Dendritic cell treated with granulocyte-macrophage colony-stimulating factor and Interleukin-4, amounts not matched to agents 40 ng/mL and 50 ng/mL, for 4 days (primary cell): Measurements from ENCODE around the gene PDAP1.
"Not testable (repeated sequence)": the region's sequence is repeated elsewhere in the genome, so short reads cannot be mapped to it uniquely, and the experiment has no call there.

Experiments
- H3K27ac Mint-ChIP-seq: one replicate; pipeline ENCODE4 v1.8.0; 2022; ENCODE audit warnings: mild to moderate bottlenecking, mixed read lengths
- H3K27me3 Mint-ChIP-seq: one replicate; pipeline ENCODE4 v1.8.0; 2022; ENCODE audit warnings: mild to moderate bottlenecking, mixed read lengths
- H3K36me3 Mint-ChIP-seq: one replicate; pipeline ENCODE4 v1.8.0; 2022; ENCODE audit warnings: low read depth, mixed read lengths
- H3K4me1 Mint-ChIP-seq: one replicate; pipeline ENCODE4 v1.8.0; 2022; ENCODE audit warnings: low read depth, mixed read lengths
- H3K4me3 Mint-ChIP-seq: one replicate; pipeline ENCODE4 v1.8.0; 2022; ENCODE audit warnings: mild to moderate bottlenecking, moderate library complexity, mixed read lengths
- H3K9me3 Mint-ChIP-seq: one replicate; pipeline ENCODE4 v1.8.0; 2022; ENCODE audit warnings: mixed read lengths
- intact Hi-C: fragments of 100-400 bp; cut with micrococcal nuclease; formaldehyde crosslinking; loops from one replicate; pipeline ENCODE4 v1.15.0; 2022

PDAP1 gene

GRCh38 chr7:99371376-99371920 is 36.9 kb downstream of the PDAP1 start:
- intact Hi-C loops: no loop called here
- H3K4me3 Mint-ChIP-seq: no peak overlapping the region
- H3K9me3 Mint-ChIP-seq: no peaks in the 10 kb centered on the region
- H3K27me3 Mint-ChIP-seq: no peaks in the 10 kb centered on the region
- peaks cover 59% of the 10 kb centered on the region for H3K4me1 Mint-ChIP-seq
- peak overlapping the region; percentile 84 for H3K27ac Mint-ChIP-seq
- peaks cover 48% of the 10 kb centered on the region for H3K36me3 Mint-ChIP-seq

DNA sequence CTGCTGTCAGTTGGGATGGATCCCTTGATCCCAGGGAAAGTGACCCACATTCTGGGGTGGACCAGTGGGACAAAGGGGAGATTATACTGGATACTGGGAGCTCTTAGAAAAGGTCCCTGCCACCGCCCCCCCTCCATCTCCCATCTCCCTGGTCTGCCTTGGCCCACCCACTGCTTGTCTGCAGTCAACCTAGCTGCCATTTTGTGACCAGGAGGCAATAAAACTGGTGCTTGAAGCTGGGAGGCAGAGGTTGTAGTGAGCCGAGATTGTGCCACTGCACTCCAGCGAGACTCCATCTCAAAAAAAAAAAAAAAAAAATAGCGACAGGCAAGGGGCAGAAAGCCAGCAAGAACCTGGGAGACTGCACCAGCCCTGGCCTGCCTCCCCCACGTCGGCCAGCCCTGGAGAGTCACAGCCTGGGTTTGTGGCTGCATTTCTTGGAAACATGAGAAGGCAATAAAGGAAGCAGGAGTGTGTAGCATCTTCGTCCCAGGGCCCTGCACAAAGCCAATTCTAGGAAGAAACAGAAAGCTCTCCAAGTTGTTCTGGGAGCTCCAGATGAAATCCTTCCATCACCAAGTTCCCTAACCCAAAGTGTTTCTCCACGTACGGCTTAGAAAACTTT is 38.5 kb downstream of the PDAP1 start:
- peak overlapping the region; percentile 84 for H3K27ac Mint-ChIP-seq
- H3K36me3 Mint-ChIP-seq: peaks cover 50% of the 10 kb centered on the region
- intact Hi-C loops: no loop called here
- peak overlapping the region; percentile 38 for H3K4me3 Mint-ChIP-seq
- H3K27me3 Mint-ChIP-seq: no peaks in the 10 kb centered on the region
- H3K4me1 Mint-ChIP-seq: peaks cover 61% of the 10 kb centered on the region
- no peaks in the 10 kb centered on the region for H3K9me3 Mint-ChIP-seq

GRCh38 chr7:99368750-99369389 is 39.5 kb downstream of the PDAP1 start:
- Mint-ChIP-seq H3K27ac (peak overlapping the region; percentile 84), H3K4me1 (peaks cover 60% of the 10 kb centered on the region), H3K27me3 (no peaks in the 10 kb centered on the region), H3K4me3 (no peak overlapping the region), H3K36me3 (peaks cover 53% of the 10 kb centered on the region), H3K9me3 (no peaks in the 10 kb centered on the region)
- intact Hi-C loops: no loop called here

GRCh38 chr7:99366646-99367045 is 41.8 kb downstream of the PDAP1 start:
- H3K4me3 Mint-ChIP-seq: no peak overlapping the region
- intact Hi-C loops: no loop called here
- no peak overlapping the region for H3K27ac Mint-ChIP-seq
- peaks cover 43% of the 10 kb centered on the region for H3K4me1 Mint-ChIP-seq
- no peaks in the 10 kb centered on the region for H3K9me3 Mint-ChIP-seq
- H3K27me3 Mint-ChIP-seq: no peaks in the 10 kb centered on the region
- H3K36me3 Mint-ChIP-seq: peaks cover 76% of the 10 kb centered on the region

DNA sequence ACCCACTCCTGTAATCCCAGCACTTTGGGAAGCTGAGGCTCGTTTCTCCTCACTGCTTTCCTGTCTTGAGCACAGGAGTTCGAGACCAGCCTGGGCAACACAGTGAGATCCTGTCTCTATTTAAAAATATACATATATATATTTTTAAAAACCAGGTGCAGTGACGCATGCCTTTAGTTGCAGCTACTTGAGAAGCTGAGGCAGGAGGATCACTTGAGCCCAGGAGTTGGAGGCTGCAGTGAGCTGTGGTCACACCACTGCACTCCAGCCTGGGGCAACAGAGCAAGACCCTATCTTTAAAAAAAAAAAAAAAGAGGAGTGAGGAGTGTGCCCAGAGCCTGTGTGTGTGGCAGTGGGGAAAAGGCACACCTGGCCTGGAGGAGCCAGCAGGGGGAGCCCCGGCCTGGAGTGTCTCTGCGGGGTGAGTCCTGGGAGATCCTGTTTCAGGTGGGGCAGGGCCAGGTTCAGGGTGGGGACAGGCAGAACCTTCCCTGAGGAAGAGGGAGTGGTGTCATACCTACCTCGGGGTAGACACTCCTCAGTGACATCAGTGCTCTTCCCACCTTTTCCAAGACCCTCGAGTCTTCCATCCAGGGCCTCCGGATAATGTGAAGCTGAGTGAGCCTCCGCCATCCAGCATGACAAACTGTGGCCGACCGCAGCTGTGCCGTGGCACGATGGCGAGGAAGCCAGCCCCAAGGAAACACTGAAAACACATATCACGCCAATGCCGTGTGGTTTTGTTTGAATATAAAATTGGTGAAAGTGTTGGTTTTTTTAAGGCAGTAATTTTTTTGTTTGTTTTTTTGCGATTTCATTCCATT is 42.9 kb downstream of the PDAP1 start:
- H3K27me3 Mint-ChIP-seq: no peaks in the 10 kb centered on the region
- peaks cover 87% of the 10 kb centered on the region for H3K36me3 Mint-ChIP-seq
- H3K4me3 Mint-ChIP-seq: no peak overlapping the region
- peaks cover 32% of the 10 kb centered on the region for H3K4me1 Mint-ChIP-seq
- no peak overlapping the region for H3K27ac Mint-ChIP-seq
- no peaks in the 10 kb centered on the region for H3K9me3 Mint-ChIP-seq
- intact Hi-C loops: no loop called here

DNA sequence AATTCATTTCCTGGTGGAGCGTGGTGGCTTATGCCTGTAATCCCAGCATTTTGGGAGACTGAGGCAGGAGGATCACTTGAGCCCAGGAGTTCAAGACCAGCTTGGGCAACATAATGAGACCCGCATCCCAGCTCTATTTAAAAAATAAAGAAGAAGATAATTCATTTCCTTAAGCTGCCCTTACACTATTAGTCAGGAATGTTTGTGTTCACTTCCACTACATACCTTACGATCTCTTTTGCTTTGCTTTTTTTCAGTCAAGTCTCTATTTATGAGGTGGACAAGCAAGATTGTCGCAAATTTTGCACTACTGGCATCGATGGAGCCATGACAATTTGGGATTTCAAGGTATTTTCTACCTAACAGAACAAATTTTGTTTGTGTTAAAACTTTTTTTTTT is 45.1 kb downstream of the PDAP1 start:
- H3K36me3 Mint-ChIP-seq: peaks cover 97% of the 10 kb centered on the region
- no peak overlapping the region for H3K27ac Mint-ChIP-seq
- H3K4me3 Mint-ChIP-seq: no peak overlapping the region
- H3K9me3 Mint-ChIP-seq: no peaks in the 10 kb centered on the region
- no peaks in the 10 kb centered on the region for H3K27me3 Mint-ChIP-seq
- intact Hi-C loops: no loop called here
- H3K4me1 Mint-ChIP-seq: peaks cover 11% of the 10 kb centered on the region

GRCh38 chr7:99362801-99363200 is 45.6 kb downstream of the PDAP1 start:
- Mint-ChIP-seq H3K27me3 (no peaks in the 10 kb centered on the region), H3K27ac (no peak overlapping the region), H3K36me3 (peaks cover 100% of the 10 kb centered on the region), H3K9me3 (no peaks in the 10 kb centered on the region), H3K4me1 (peaks cover 11% of the 10 kb centered on the region), H3K4me3 (no peak overlapping the region)
- intact Hi-C loops: no loop called here

GRCh38 chr7:99359465-99360154 is 48.8 kb downstream of the PDAP1 start:
- H3K36me3 Mint-ChIP-seq: peaks cover 100% of the 10 kb centered on the region
- H3K4me1 Mint-ChIP-seq: no peaks in the 10 kb centered on the region
- intact Hi-C loops: no loop called here
- no peaks in the 10 kb centered on the region for H3K9me3 Mint-ChIP-seq
- H3K4me3 Mint-ChIP-seq: no peak overlapping the region
- no peak overlapping the region for H3K27ac Mint-ChIP-seq
- H3K27me3 Mint-ChIP-seq: no peaks in the 10 kb centered on the region

- H3K4me1 Mint-ChIP-seq, H3K4me3 Mint-ChIP-seq, intact Hi-C loops, H3K27me3 Mint-ChIP-seq, H3K9me3 Mint-ChIP-seq, H3K27ac Mint-ChIP-seq: not testable (repeated sequence)
- peaks cover 100% of the 10 kb centered on the region for H3K36me3 Mint-ChIP-seq
Measured at GRCh38 chr7:99358521-99358920, 49.9 kb downstream of the PDAP1 start.

GRCh38 chr7:99357701-99358490 is 50.5 kb downstream of the PDAP1 start:
- H3K9me3 Mint-ChIP-seq: no peaks in the 10 kb centered on the region
- no peak overlapping the region for H3K4me3 Mint-ChIP-seq
- H3K36me3 Mint-ChIP-seq: peaks cover 100% of the 10 kb centered on the region
- H3K27me3 Mint-ChIP-seq: no peaks in the 10 kb centered on the region
- intact Hi-C loops: no loop called here
- no peak overlapping the region for H3K27ac Mint-ChIP-seq
- H3K4me1 Mint-ChIP-seq: no peaks in the 10 kb centered on the region

GRCh38 chr7:99355098-99355497 is 53.3 kb downstream of the PDAP1 start:
- Mint-ChIP-seq H3K27ac (no peak overlapping the region), H3K4me3 (no peak overlapping the region), H3K36me3 (peaks cover 95% of the 10 kb centered on the region), H3K27me3 (no peaks in the 10 kb centered on the region), H3K9me3 (no peaks in the 10 kb centered on the region), H3K4me1 (no peaks in the 10 kb centered on the region)
- intact Hi-C loops: no loop called here

DNA sequence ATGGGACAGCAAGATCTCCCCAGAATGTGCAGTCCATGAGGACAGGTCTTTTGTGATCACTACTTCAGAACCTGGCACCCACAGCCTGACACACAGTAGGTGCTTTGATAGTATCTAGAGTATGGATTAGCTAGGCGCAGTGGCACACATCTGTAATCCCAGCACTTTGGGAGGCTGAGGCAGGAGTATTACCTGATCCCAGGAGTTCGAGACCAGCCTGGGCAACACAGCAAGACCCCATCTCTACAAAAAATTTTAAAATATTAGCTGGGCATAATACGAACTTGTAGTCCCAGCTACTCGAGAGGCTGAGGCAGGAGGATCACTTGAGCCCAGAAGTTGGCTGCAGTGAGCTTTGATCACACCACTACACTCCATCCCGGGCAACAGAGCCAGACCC is 56.1 kb downstream of the PDAP1 start:
- Mint-ChIP-seq H3K36me3 (peaks cover 94% of the 10 kb centered on the region), H3K4me1 (no peaks in the 10 kb centered on the region), H3K4me3 (no peak overlapping the region), H3K27ac (no peak overlapping the region), H3K9me3 (no peaks in the 10 kb centered on the region), H3K27me3 (no peaks in the 10 kb centered on the region)
- intact Hi-C loops: no loop called here

GRCh38 chr7:99350641-99351040 is 57.8 kb downstream of the PDAP1 start:
- H3K27me3 Mint-ChIP-seq, intact Hi-C loops, H3K4me1 Mint-ChIP-seq, H3K4me3 Mint-ChIP-seq, H3K27ac Mint-ChIP-seq, H3K9me3 Mint-ChIP-seq: not testable (repeated sequence)
- peaks cover 91% of the 10 kb centered on the region for H3K36me3 Mint-ChIP-seq
